PC-9 (cell line): ENCODE results near the gene BAK1. TPM values are rescaled to one million over a fixed set of nuclear protein-coding genes. Genes with fewer than 3 reads are reported as not detected.

ENCODE experiments used
- total RNA-seq: library from RNA; stranded (reverse); gene quantifications from 2 replicates; pipeline ENCODE4 v1.2.3, GENCODE V29; 2021

BAK1 gene
- total RNA-seq, 1 experiment from 2014 or later = 28.4 TPM

Other genes with a start within 250 kb of the BAK1 start
- 82.9 and 91.4 TPM in 2 replicates for gene KIFC1, start 188.5 kb downstream of the BAK1 start, total RNA-seq
- gene PHF1, start 169.3 kb downstream of the BAK1 start, total RNA-seq = 47.6 and 52.0 TPM in 2 replicates
- gene CUTA, start 162.2 kb downstream of the BAK1 start, total RNA-seq = 213 and 220 TPM in 2 replicates
- gene SYNGAP1, start 160.2 kb downstream of the BAK1 start, total RNA-seq = 13.6 and 17.7 TPM in 2 replicates
- 7.9 and 8.4 TPM in 2 replicates for gene ZBTB9, start 125.7 kb downstream of the BAK1 start, total RNA-seq
- gene ITPR3, start 41.0 kb upstream of the BAK1 start, total RNA-seq = 78.3 and 86.9 TPM in 2 replicates
- 71.2 and 72.9 TPM in 2 replicates for gene UQCC2, start 131.4 kb upstream of the BAK1 start, total RNA-seq
- gene IP6K3, start 166.6 kb upstream of the BAK1 start, total RNA-seq = not detected in 2 replicates
- 65.9 and 66.5 TPM in 2 replicates for gene LEMD2, start 208.9 kb upstream of the BAK1 start, total RNA-seq
- gene MLN, start 223.7 kb upstream of the BAK1 start, total RNA-seq = not detected in 2 replicates